Parathyroid adenoma (tissue), 2 donors: ENCODE measurements around the gene KCTD1.

Experiments
- H2AFZ ChIP-seq: fragments of 300-600 bp; sonication (generic); one replicate; pipeline ENCODE4 v1.7.0; 2017; ENCODE audit warnings: antibody characterized with exemption, mild to moderate bottlenecking
- H3K27ac ChIP-seq: fragments of 300-600 bp; sonication (generic); one replicate; pipeline ENCODE4 v1.7.0; 2017
- H3K27me3 ChIP-seq: fragments of 300-600 bp; sonication (generic); one replicate; pipeline ENCODE4 v1.7.0; 2017; ENCODE audit warnings: low read length; ENCODE audit not compliant: control insufficient read depth, insufficient read depth
- H3K36me3 ChIP-seq: fragments of 300-600 bp; sonication (generic); one replicate; pipeline ENCODE4 v1.7.0; 2017; ENCODE audit warnings: low read length; ENCODE audit not compliant: control insufficient read depth, insufficient read depth
- H3K4me1 ChIP-seq: fragments of 300-600 bp; sonication (generic); one replicate; pipeline ENCODE4 v1.7.0; 2017; ENCODE audit warnings: control low read depth
- H3K4me2 ChIP-seq: fragments of 300-600 bp; sonication (generic); one replicate; pipeline ENCODE4 v1.7.0; 2017; ENCODE audit warnings: low read length
- H3K4me3 ChIP-seq: fragments of 300-600 bp; sonication (generic); one replicate; pipeline ENCODE4 v1.7.0; 2017; ENCODE audit warnings: low read depth, low read length
- H3K79me2 ChIP-seq: fragments of 300-600 bp; sonication (generic); one replicate; pipeline ENCODE4 v1.7.0; 2017; ENCODE audit warnings: control low read depth
- H3K9ac ChIP-seq: fragments of 300-600 bp; sonication (generic); one replicate; pipeline ENCODE4 v1.7.0; 2017; ENCODE audit warnings: mild to moderate bottlenecking
- H3K9me3 ChIP-seq: fragments of 300-600 bp; sonication (generic); one replicate; pipeline ENCODE4 v1.7.0; 2017; ENCODE audit warnings: low read length; ENCODE audit not compliant: control insufficient read depth
- CTCF ChIP-seq: fragments of 300-600 bp; sonication (generic); IDR thresholded peaks from one replicate; pipeline ENCODE4 v1.7.0; 2017; ENCODE audit warnings: antibody characterized with exemption, mild to moderate bottlenecking
- donor health status: primary hyperparathyroidism.

Gene KCTD1

GRCh38 chr18:26464128-26465011 is 84.0 kb downstream of the KCTD1 start:
- Histone ChIP-seq H3K4me2 (no peak overlapping the region), H3K36me3 (no peaks in the 10 kb centered on the region), H2AFZ (no peak overlapping the region), H3K9me3 (no peaks in the 10 kb centered on the region), H3K79me2 (no peaks in the 10 kb centered on the region), H3K27ac (no peak overlapping the region), H3K4me3 (no peak overlapping the region), H3K9ac (no peak overlapping the region), H3K27me3 (no peaks in the 10 kb centered on the region), H3K4me1 (peaks cover 2% of the 10 kb centered on the region)
- no peak for TF ChIP-seq CTCF

GRCh38 chr18:26462355-26462754 is 86.0 kb downstream of the KCTD1 start:
- Histone ChIP-seq H3K4me1 (peaks cover 2% of the 10 kb centered on the region), H3K4me3 (no peak overlapping the region), H3K36me3 (no peaks in the 10 kb centered on the region), H3K9ac (no peak overlapping the region), H3K9me3 (no peaks in the 10 kb centered on the region), H3K79me2 (no peaks in the 10 kb centered on the region), H3K4me2 (no peak overlapping the region), H3K27me3 (no peaks in the 10 kb centered on the region), H3K27ac (no peak overlapping the region), H2AFZ (no peak overlapping the region)
- no peak for TF ChIP-seq CTCF

DNA sequence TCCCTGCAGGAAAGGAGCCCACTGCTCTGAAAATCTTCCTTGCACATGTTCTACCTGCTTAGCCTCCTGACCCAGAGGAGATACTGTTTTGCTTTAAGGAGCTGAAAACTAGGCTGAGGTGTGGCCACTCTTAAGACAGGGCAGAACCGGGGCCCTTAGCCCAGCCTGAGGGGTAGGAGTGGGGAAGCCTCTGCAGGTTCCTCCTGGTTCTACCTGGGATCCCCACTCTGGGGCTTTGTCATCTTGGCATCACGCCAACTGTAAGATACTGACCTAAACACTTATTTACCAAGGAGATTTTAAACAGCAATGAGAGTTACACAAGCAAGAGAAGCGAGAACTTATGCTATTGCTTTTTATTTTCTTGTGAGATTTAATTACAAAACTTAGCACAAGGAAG is 86.9 kb downstream of the KCTD1 start:
- Histone ChIP-seq H3K4me2 (no peak overlapping the region), H3K27ac (no peak overlapping the region), H3K9me3 (no peaks in the 10 kb centered on the region), H3K79me2 (no peaks in the 10 kb centered on the region), H3K36me3 (no peaks in the 10 kb centered on the region), H3K27me3 (no peaks in the 10 kb centered on the region), H3K4me3 (no peak overlapping the region), H3K4me1 (peaks cover 2% of the 10 kb centered on the region), H2AFZ (no peak overlapping the region), H3K9ac (no peak overlapping the region)
- no peak for TF ChIP-seq CTCF

DNA sequence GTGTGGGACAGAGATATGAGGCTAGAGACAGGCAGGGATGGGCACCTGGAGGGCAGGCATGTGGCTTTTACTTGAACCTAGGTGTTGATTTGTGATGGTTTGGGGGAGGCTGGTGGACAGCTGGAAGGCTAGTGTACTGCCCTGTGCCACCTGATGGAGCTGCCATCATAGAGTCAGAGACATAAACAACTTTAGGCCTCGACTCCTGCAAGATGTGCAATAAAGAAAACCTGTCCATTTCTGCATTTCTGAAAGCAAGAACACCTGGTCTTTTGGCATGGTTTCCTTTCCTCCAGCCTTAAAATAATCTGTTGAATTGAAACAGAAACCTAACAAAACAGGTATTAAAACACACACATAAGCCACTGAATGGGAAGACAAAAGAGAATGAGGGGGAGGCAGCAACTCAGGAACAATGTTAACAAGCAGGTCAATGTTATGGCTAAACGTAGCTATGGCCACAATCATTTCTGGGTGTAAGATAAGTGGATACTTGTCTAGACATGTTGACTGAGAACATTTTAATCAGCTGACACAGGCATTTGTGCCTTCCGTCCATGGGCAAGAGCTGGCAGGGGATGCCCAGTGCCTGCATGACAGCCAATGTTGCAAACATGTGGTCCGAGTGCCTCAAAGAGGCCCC is 87.8 kb downstream of the KCTD1 start:
- no peak overlapping the region for H3K9ac ChIP-seq
- H2AFZ ChIP-seq, result no peak overlapping the region
- no peaks in the 10 kb centered on the region for H3K36me3 ChIP-seq
- H3K4me1 ChIP-seq, result peaks cover 2% of the 10 kb centered on the region
- no peaks in the 10 kb centered on the region for H3K9me3 ChIP-seq
- no peak overlapping the region for H3K27ac ChIP-seq
- no peak for TF ChIP-seq CTCF
- H3K27me3 ChIP-seq, result no peaks in the 10 kb centered on the region
- H3K79me2 ChIP-seq, result no peaks in the 10 kb centered on the region
- H3K4me3 ChIP-seq, result no peak overlapping the region
- H3K4me2 ChIP-seq, result no peak overlapping the region
